GM23338 (cell line): ENCODE data around the gene PMAIP1. TPM values are rescaled to one million over a fixed set of nuclear protein-coding genes. Genes with fewer than 3 reads are reported as not detected.

Source experiments
- polyA plus RNA-seq: library from polyadenylated mRNA; unstranded; fragments of >200 nt; fragmentation: Nextera tagmentation; extraction: Ambion mirVana; gene quantifications from 2 replicates; pipeline ENCODE4 v1.2.1, GENCODE V29; 2016
- total RNA-seq: library from RNA; depleted of rRNA; stranded (reverse); fragments of >200 nt; shearing (Covaris generic); gene quantifications from 2 replicates; pipeline ENCODE4 v1.2.3, GENCODE V29; 2014; rRNA removed

PMAIP1 gene
- total and polyA plus RNA-seq, 2 experiments from 2014 or later: 156 to 296 TPM

Other genes with a start within 250 kb of the PMAIP1 start
- gene CCBE1, start 202.6 kb upstream of the PMAIP1 start, total RNA-seq: 2.1 and 3.5 TPM in 2 replicates
- gene CCBE1, start 202.6 kb upstream of the PMAIP1 start, polyA plus RNA-seq: 1.2 and 2.6 TPM in 2 replicates